ENCODE measurements around the gene YIPF5.

The YIPF5 gene

GRCh38 chr5:144170276-144171024, at the start of gene YIPF5, which contains the start of gene KCTD16:
Gene YIPF5 (minus strand): TSS chr5:144170659. CDS start chr5:144169955, 704 bp downstream.
Gene KCTD16 (plus strand): TSS chr5:144170873.
- DNase-seq = peak; percentile 99

GRCh38 chr5:144219869-144220268, 49.4 kb upstream of the YIPF5 start:
- no peak for DNase-seq

GRCh38 chr5:144210655-144211054, 40.2 kb upstream of the YIPF5 start:
- DNase-seq = no peak

GRCh38 chr5:144209361-144209760, 38.9 kb upstream of the YIPF5 start:
- peak; percentile 99 for DNase-seq

- peak; percentile 88 for DNase-seq
Measured at GRCh38 chr5:144207875-144208444, 37.5 kb upstream of the YIPF5 start.

GRCh38 chr5:144206141-144206540, 35.7 kb upstream of the YIPF5 start:
- DNase-seq = peak; percentile 64

- DNase-seq = peak; percentile 94
Measured at GRCh38 chr5:144205141-144205551, 34.7 kb upstream of the YIPF5 start.

- DNase-seq = peak; percentile 95
Measured at GRCh38 chr5:144203750-144204596, 33.5 kb upstream of the YIPF5 start.

- DNase-seq = no peak
Measured at GRCh38 chr5:144202726-144203125, 32.3 kb upstream of the YIPF5 start.

GRCh38 chr5:144202072-144202471, 31.6 kb upstream of the YIPF5 start:
- DNase-seq = peak; percentile 87

GRCh38 chr5:144201588-144201987, 31.1 kb upstream of the YIPF5 start:
- DNase-seq = no peak

- peak; percentile 95 for DNase-seq
Measured at GRCh38 chr5:144198386-144198785, 27.9 kb upstream of the YIPF5 start.

GRCh38 chr5:144196612-144197011, 26.2 kb upstream of the YIPF5 start:
- peak; percentile 92 for DNase-seq

GRCh38 chr5:144195448-144195847, 25.0 kb upstream of the YIPF5 start:
- no peak for DNase-seq

GRCh38 chr5:144194144-144194543, 23.7 kb upstream of the YIPF5 start:
- no peak for DNase-seq

GRCh38 chr5:144192661-144193060, 22.2 kb upstream of the YIPF5 start:
- DNase-seq = no peak

- peak; percentile 73 for DNase-seq
Measured at GRCh38 chr5:144191998-144192397, 21.5 kb upstream of the YIPF5 start.

GRCh38 chr5:144191531-144191930, 21.1 kb upstream of the YIPF5 start:
- DNase-seq = no peak

- no peak for DNase-seq
Measured at GRCh38 chr5:144189800-144190429, 19.5 kb upstream of the YIPF5 start.

- peak; percentile 83 for DNase-seq
Measured at GRCh38 chr5:144187699-144188294, 17.3 kb upstream of the YIPF5 start.

- DNase-seq = peak; percentile 65
Measured at GRCh38 chr5:144183254-144183889, 12.9 kb upstream of the YIPF5 start.

- no peak for DNase-seq
Measured at GRCh38 chr5:144179226-144179625, 8.8 kb upstream of the YIPF5 start.

Measured in NCI-H69 (cell line).